HepG2 (cell line): ENCODE data around the gene THOC6. TPM values are rescaled to one million over a fixed set of nuclear protein-coding genes. Genes with fewer than 3 reads are reported as not detected.

Experiments used
- AGO2 ChIP-seq: fragments of 200-400 bp; formaldehyde crosslinking; optimal IDR thresholded peaks from 2 replicates; pipeline ENCODE3; 2017; ENCODE audit warnings: mild to moderate bottlenecking, low read depth, low read length, moderate library complexity
- CREM ChIP-seq, 2 experiments: sonication (generic) in 1 of 2; formaldehyde crosslinking in 1 of 2; IDR thresholded peaks; 2 replicates each; pipeline versions ENCODE4 v1.4.0 to v1.6.1; 2016 to 2020; ENCODE audit warnings: antibody characterized with exemption in 1 of 2, mild to moderate bottlenecking in 1 of 2, missing genetic modification reagents in 1 of 2
- GZF1 ChIP-seq: sonication (generic); formaldehyde crosslinking; IDR thresholded peaks from 2 replicates; pipeline ENCODE4 v1.5.1; 2020; ENCODE audit warnings: mild to moderate bottlenecking, missing genetic modification reagents
- LCORL ChIP-seq, 2 experiments: fragments of 450-650 bp in 1 of 2; sonication (generic) in 1 of 2; formaldehyde crosslinking in 1 of 2; IDR thresholded peaks; 2 replicates each; pipeline versions ENCODE4 v1.5.0 to v1.6.1; 2017 to 2020; ENCODE audit warnings: antibody characterized with exemption in 1 of 2, missing genetic modification reagents in 1 of 2
- MED8 ChIP-seq: sonication (generic); formaldehyde crosslinking; IDR thresholded peaks from 2 replicates; pipeline ENCODE4 v1.8.1; 2023; ENCODE audit warnings: mild to moderate bottlenecking, missing genetic modification reagents; ENCODE audit not compliant: insufficient replicate concordance
- NR2F2 ChIP-seq: IDR thresholded peaks from 2 replicates; pipeline ENCODE4 v1.6.1; 2012; ENCODE audit warnings: low read depth, inconsistent platforms, borderline replicate concordance
- PBX3 ChIP-seq: sonication (generic); formaldehyde crosslinking; IDR thresholded peaks from 2 replicates; pipeline ENCODE4 v1.8.1; 2023; ENCODE audit warnings: missing genetic modification reagents, inconsistent platforms, borderline replicate concordance
- RXRA ChIP-seq: sonication (generic); formaldehyde crosslinking; IDR thresholded peaks from 2 replicates; pipeline ENCODE4 v1.5.1; 2020; ENCODE audit warnings: missing genetic modification reagents
- SOX13 ChIP-seq, 3 experiments: fragments of 450-650 bp in 1 of 3; sonication (generic) in 1 of 3; formaldehyde crosslinking in 1 of 3; IDR thresholded peaks in 2 of 3; conservative IDR thresholded peaks in 1 of 3; 2 replicates each; pipeline versions ENCODE4 v1.5.0 to v1.6.1; 2016 to 2020; ENCODE audit warnings: antibody characterized with exemption in 1 of 3, mild to moderate bottlenecking in 1 of 3, missing compliant biosample characterization in 1 of 3, missing genetic modification reagents in 1 of 3, moderate library complexity in 1 of 3
- TCF7 ChIP-seq: sonication (generic); IDR thresholded peaks from 2 replicates; pipeline ENCODE4 v1.6.1; 2016; ENCODE audit warnings: antibody characterized with exemption, low read depth
- ZNF20 ChIP-seq: sonication (generic); formaldehyde crosslinking; IDR thresholded peaks from 2 replicates; pipeline ENCODE4 v1.4.0; 2020; ENCODE audit warnings: mild to moderate bottlenecking, moderate library complexity, missing genetic modification reagents
- ZNF564 ChIP-seq: sonication (generic); formaldehyde crosslinking; IDR thresholded peaks from 2 replicates; pipeline ENCODE4 v1.8.1; 2023; ENCODE audit warnings: mild to moderate bottlenecking, missing genetic modification reagents
- ZNF816 ChIP-seq: sonication (generic); formaldehyde crosslinking; IDR thresholded peaks from 2 replicates; pipeline ENCODE4 v1.8.0; 2022; ENCODE audit warnings: missing genetic modification reagents, mild to moderate bottlenecking, borderline replicate concordance
- ZSCAN25 ChIP-seq: sonication (generic); formaldehyde crosslinking; IDR thresholded peaks from 2 replicates; pipeline ENCODE4 v1.8.0; 2022; ENCODE audit warnings: mild to moderate bottlenecking, missing genetic modification reagents
- polyA plus RNA-seq, 8 experiments: library from polyadenylated mRNA; depleted of rRNA in 3 of 8; stranded (reverse) in 7 of 8; unstranded in 1 of 8; fragments of >200 nt; fragmentation: Illumina TruSeq in 4 of 8; extraction: Trizol in 4 of 8; gene quantifications; 2 replicates each; pipeline versions ENCODE4 v1.2.1 to v1.2.3, GENCODE V29; 2011 to 2016; ENCODE audit warnings: low read depth in 4 of 8, missing spikeins in 1 of 8, mixed read lengths in 1 of 8; ENCODE audit not compliant: insufficient read depth in 1 of 8
- total RNA-seq, 5 experiments: library from RNA; depleted of rRNA; stranded (reverse); fragments of >200 nt; fragmentation: Illumina TruSeq; extraction: Trizol; gene quantifications; 2 replicates each; pipeline ENCODE4 v1.2.3, GENCODE V29; 2016; ENCODE audit warnings: low read depth in 1 of 5
- TF ChIP-seq, protein P1 (sequence below): sonication (generic); formaldehyde crosslinking; IDR thresholded peaks from 2 replicates; pipeline ENCODE4 v1.8.0; 2022; ENCODE audit warnings: mild to moderate bottlenecking, missing genetic modification reagents, moderate library complexity
- TF ChIP-seq, protein P2 (sequence below): IDR thresholded peaks from 2 replicates; pipeline ENCODE4 v1.6.1; 2016; ENCODE audit warnings: missing compliant biosample characterization, missing genetic modification reagents, borderline replicate concordance
- TF ChIP-seq, protein P3 (sequence below): sonication (generic); formaldehyde crosslinking; IDR thresholded peaks from 2 replicates; pipeline ENCODE4 v1.4.0; 2020; ENCODE audit warnings: mild to moderate bottlenecking, missing genetic modification reagents, borderline replicate concordance
- TF ChIP-seq, protein P4 (sequence below): IDR thresholded peaks from 2 replicates; pipeline ENCODE4 v1.6.1; 2016; ENCODE audit warnings: low read depth, control low read depth

THOC6 gene
- total and polyA plus RNA-seq, 2 of the 13 experiments (the other 11 are each of a cell fraction or from before 2014, with no cell fraction given): 32.1 to 37.0 TPM

DNA sequence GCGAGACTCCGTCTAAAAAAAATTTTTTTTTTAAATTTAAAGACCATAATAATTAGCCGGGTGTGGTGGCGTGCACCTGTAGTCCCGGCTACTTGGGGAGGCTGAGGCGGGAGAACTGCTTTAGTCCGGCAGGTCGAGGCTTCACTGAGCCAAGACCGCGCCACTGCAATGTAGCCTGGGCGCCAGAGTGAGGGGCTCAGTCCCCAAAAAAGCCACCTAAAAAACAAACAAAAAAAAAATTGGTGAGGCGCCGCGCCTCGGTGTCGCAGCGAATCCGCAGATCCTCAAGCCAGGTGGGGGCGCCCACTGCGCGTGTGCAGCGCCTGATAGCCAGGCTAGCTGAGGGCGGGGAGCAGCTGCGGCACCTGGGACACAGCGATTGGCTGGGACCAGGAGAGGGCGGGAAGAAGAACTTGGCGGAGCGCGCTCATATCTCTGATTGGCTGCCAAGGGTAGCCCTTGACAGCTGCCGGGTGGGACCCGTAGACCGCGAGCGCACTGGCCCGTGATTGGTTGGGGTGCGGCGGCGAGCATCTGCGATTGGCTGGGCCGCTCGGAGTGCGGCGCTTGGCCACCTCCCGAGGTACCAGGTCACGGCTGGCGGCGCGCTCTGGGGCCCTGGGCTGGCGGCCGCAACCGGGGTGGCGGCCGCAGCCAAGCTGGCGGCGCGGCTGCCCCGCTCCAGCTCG is 20.1 kb upstream of the THOC6 start (continued):
- TF ChIP-seq AGO2 (no peak), MED8 (CRISPR knock-in tag) (no peak), ZNF20 (no peak), ZSCAN25 (CRISPR knock-in tag) (0 out of 2 replicates have a peak, but pooled peaks have one; percentile 22), LCORL (IDR thresholded peaks at IDR 0.05) (no peak), LCORL (CRISPR knock-in tag; IDR thresholded peaks at IDR 0.05) (peak; percentile 64; the same call in 1 of the 2 replicates), TCF7 (no peak), PBX3 (CRISPR knock-in tag) (no peak), ZNF816 (CRISPR knock-in tag) (no peak), NR2F2 (no peak), GZF1 (CRISPR knock-in tag) (no peak), ZNF564 (CRISPR knock-in tag) (no peak), CREM (IDR thresholded peaks at IDR 0.05) (peak; percentile 49), CREM (CRISPR knock-in tag; IDR thresholded peaks at IDR 0.05) (no peak), RXRA (CRISPR knock-in tag) (peak; percentile 58; the same call in 1 of the 2 replicates), SOX13 (IDR thresholded peaks at IDR 0.05) (no peak), SOX13 (CRISPR knock-in tag; conservative IDR thresholded peaks at IDR 0.05 in 1 of 2, IDR thresholded peaks at IDR 0.05 in 1 of 2) (peak in 1 of 2 experiments; percentile 45; a peak in 1 of 4 replicates)
- TF ChIP-seq, protein P1, sequence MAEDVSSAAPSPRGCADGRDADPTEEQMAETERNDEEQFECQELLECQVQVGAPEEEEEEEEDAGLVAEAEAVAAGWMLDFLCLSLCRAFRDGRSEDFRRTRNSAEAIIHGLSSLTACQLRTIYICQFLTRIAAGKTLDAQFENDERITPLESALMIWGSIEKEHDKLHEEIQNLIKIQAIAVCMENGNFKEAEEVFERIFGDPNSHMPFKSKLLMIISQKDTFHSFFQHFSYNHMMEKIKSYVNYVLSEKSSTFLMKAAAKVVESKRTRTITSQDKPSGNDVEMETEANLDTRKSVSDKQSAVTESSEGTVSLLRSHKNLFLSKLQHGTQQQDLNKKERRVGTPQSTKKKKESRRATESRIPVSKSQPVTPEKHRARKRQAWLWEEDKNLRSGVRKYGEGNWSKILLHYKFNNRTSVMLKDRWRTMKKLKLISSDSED (CRISPR knock-in tag): no peak
- TF ChIP-seq, protein P2, sequence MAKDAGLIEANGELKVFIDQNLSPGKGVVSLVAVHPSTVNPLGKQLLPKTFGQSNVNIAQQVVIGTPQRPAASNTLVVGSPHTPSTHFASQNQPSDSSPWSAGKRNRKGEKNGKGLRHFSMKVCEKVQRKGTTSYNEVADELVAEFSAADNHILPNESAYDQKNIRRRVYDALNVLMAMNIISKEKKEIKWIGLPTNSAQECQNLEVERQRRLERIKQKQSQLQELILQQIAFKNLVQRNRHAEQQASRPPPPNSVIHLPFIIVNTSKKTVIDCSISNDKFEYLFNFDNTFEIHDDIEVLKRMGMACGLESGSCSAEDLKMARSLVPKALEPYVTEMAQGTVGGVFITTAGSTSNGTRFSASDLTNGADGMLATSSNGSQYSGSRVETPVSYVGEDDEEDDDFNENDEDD (CRISPR knock-in tag): peak; percentile 87
- TF ChIP-seq, protein P3, sequence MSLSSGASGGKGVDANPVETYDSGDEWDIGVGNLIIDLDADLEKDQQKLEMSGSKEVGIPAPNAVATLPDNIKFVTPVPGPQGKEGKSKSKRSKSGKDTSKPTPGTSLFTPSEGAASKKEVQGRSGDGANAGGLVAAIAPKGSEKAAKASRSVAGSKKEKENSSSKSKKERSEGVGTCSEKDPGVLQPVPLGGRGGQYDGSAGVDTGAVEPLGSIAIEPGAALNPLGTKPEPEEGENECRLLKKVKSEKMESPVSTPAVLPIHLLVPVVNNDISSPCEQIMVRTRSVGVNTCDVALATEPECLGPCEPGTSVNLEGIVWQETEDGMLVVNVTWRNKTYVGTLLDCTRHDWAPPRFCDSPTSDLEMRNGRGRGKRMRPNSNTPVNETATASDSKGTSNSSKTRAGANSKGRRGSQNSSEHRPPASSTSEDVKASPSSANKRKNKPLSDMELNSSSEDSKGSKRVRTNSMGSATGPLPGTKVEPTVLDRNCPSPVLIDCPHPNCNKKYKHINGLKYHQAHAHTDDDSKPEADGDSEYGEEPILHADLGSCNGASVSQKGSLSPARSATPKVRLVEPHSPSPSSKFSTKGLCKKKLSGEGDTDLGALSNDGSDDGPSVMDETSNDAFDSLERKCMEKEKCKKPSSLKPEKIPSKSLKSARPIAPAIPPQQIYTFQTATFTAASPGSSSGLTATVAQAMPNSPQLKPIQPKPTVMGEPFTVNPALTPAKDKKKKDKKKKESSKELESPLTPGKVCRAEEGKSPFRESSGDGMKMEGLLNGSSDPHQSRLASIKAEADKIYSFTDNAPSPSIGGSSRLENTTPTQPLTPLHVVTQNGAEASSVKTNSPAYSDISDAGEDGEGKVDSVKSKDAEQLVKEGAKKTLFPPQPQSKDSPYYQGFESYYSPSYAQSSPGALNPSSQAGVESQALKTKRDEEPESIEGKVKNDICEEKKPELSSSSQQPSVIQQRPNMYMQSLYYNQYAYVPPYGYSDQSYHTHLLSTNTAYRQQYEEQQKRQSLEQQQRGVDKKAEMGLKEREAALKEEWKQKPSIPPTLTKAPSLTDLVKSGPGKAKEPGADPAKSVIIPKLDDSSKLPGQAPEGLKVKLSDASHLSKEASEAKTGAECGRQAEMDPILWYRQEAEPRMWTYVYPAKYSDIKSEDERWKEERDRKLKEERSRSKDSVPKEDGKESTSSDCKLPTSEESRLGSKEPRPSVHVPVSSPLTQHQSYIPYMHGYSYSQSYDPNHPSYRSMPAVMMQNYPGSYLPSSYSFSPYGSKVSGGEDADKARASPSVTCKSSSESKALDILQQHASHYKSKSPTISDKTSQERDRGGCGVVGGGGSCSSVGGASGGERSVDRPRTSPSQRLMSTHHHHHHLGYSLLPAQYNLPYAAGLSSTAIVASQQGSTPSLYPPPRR (CRISPR knock-in tag): no peak
- TF ChIP-seq, protein P4, sequence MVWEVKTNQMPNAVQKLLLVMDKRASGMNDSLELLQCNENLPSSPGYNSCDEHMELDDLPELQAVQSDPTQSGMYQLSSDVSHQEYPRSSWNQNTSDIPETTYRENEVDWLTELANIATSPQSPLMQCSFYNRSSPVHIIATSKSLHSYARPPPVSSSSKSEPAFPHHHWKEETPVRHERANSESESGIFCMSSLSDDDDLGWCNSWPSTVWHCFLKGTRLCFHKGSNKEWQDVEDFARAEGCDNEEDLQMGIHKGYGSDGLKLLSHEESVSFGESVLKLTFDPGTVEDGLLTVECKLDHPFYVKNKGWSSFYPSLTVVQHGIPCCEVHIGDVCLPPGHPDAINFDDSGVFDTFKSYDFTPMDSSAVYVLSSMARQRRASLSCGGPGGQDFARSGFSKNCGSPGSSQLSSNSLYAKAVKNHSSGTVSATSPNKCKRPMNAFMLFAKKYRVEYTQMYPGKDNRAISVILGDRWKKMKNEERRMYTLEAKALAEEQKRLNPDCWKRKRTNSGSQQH (CRISPR knock-in tag): no peak
